GM18508 (cell line): ENCODE measurements around the gene COL15A1.
"Not testable (repeated sequence)": the region's sequence is repeated elsewhere in the genome, so short reads cannot be mapped to it uniquely, and the experiment has no call there.

Experiments used
- ATAC-seq: cut with Tn5 transposase; IDR thresholded peaks from one replicate; pipeline ENCODE4 v1.9.1; 2021; ENCODE audit warnings: moderate number of reproducible peaks; ENCODE audit not compliant: insufficient read depth, unreplicated experiment

COL15A1 gene

GRCh38 chr9:99004717-99005460, 61.2 kb downstream of the COL15A1 start:
- ATAC-seq = no peak

DNA sequence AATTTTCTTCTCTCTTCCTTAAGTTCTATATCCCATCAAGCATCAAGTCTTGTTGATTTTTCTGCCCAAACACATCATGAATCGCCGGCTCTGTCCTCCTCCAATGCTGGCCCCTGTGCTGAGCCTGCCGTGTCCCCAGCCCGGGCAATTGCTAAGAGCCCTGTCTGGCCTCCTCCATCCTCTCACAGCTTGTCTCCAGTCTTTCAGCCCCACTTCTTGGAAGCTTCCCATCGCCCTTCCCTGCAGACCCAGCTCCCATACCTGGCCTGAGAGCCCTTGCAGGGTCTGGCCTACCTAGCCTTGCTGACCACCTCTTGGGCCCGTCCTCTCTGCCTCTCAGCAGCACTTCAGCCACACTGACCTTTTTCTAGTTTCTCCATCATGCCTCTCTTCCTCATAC, 61.9 kb downstream of the COL15A1 start:
- no peak for ATAC-seq

DNA sequence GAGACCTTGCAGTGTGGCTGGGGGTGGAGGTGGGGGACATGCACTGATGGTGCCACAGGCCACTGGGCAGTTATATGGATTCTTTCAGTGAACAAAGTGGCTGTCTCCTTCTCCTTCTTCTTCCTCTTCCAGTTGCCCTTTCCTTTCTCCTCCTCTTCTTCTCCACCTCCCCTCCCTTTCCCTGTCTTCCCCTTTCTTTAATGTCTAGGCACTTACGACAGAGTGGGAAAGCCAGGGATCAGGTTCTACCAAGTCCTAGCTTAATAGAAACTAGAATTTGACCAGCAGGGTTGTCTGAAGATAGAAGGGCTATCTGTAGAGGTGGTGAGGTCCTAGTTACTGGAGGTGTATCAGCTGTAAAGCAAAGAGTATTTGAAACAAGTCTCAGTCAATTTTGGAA, 62.8 kb downstream of the COL15A1 start:
- ATAC-seq = no peak

GRCh38 chr9:99006979-99007378, 63.3 kb downstream of the COL15A1 start:
- ATAC-seq = no peak

DNA sequence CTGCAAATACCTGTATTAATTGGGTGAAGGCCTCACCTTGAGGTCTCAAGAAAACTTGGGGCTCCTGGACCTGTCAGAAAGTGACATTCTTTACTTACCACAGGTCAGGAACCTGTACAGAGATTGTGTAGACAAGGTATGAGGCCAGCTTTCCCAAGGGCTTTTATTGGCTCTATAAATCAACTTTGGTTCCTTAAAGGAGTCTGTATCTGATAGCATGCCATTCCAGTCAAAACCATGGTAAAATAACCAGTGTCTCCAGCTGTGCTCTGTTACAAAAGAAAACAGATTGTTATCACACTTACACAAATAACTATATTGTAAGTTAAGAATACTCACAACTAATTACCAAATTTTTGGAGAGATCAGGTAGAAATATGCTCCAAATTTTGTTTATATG, 64.5 kb downstream of the COL15A1 start:
- no peak for ATAC-seq

DNA sequence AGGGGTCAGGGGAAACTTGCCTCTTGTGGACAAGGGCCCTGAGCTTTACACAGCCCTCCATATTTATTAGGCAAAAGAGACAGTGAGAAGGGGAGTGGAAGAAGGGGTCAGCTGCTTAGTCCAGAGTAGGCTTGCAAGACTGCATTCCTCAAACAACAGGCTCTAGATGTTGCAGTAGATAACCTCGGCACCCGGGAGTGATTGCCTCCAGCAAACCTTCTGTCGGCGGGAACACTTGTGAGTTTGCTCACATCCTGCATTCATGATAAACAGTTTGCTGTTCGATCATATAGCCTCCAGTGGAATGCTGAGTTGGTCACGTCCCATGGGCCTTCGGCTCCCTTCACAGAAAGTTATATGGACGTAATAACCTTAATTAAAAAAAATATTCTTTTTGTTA, 66.7 kb downstream of the COL15A1 start:
- not testable (repeated sequence) for ATAC-seq

- ATAC-seq = no peak
These were observed 67.5 kb downstream of the COL15A1 start for GRCh38 chr9:99011161-99011709.

DNA sequence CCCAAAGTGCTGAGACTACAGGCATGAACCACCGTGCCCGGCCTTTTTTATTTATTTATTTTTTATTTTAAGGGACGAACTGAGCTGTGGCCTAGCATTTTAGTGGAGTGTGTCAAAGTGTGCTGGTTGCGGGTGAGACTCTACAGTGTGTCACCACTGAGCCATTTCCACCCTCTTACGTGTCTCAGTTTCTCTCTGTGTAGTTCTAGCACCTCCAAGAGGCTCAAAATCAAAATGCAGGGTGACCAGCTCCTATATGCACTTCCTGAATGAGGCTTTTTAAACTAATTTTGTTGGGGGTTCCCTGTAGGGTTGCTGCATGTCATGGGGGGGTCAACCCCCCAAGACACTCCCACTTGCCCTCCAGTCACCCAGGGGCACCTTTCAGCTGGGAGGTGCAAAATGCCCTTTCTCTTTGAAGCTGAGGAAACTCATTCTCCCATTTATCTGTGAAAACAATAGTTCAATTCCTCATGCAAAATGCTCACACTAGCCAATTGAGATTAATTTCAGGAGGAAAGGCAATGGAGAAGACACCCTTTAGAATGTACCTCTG, 69.3 kb downstream of the COL15A1 start:
- ATAC-seq = no peak

DNA sequence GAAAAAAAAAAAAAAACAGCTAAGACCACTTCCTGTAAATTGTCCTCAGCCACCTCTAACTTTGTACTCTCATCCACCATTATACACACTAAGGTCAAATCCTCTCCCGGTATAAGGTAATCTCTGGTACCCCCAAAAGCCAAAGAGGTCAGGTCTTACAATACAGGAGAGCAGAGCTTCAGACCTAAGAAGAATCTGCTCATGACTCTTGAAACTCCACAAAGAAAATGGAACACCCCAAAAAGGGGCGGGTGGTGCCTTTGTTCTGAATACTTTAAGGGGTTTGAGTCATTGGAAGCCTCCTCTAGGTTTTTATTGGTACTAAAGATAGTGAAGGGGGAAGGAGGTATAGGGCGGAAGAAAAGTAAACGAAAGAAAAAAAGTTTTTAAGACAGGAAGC, 69.8 kb downstream of the COL15A1 start:
- no peak for ATAC-seq

DNA sequence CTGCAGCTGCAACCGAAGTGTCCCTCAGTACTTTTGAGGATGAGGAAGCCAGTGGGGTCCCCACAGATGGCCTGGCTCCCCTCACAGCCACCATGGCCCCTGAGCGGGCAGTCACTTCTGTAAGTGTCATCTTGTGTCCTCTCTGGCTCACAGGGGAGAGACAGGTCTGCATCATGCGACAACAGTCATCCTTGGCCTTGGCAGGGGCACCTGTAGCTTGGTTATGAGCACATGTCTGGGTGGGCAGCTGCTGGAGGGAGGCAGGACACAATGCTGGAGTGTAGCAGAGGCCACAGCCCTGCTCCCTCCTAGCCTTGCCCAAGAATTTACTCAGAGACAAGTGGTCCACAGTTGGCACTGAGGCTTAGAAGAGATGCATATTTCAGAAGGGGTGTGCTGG, 71.7 kb downstream of the COL15A1 start:
- ATAC-seq = no peak

GRCh38 chr9:99015890-99016289, 72.2 kb downstream of the COL15A1 start:
- ATAC-seq = no peak

GRCh38 chr9:99016681-99017387, 73.1 kb downstream of the COL15A1 start:
- no peak for ATAC-seq

DNA sequence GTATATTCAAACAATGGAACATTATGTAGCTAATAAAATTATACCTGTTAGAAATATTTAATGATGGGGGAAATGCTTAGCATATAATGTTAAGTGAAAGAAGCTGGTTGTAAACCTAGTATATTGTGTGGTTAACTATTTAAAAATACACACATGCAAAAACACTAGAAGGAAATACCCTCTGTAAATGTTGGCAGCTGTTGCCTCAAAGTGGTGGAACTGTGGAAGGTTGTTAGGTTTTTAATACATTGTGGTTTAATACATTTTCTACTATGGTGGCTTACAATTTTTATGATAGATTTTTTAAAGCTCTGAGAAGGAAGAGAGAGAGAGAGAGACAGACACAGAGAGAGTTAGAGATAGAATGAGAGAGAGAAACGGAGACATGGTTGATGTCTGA, 74.9 kb downstream of the COL15A1 start:
- no peak for ATAC-seq

DNA sequence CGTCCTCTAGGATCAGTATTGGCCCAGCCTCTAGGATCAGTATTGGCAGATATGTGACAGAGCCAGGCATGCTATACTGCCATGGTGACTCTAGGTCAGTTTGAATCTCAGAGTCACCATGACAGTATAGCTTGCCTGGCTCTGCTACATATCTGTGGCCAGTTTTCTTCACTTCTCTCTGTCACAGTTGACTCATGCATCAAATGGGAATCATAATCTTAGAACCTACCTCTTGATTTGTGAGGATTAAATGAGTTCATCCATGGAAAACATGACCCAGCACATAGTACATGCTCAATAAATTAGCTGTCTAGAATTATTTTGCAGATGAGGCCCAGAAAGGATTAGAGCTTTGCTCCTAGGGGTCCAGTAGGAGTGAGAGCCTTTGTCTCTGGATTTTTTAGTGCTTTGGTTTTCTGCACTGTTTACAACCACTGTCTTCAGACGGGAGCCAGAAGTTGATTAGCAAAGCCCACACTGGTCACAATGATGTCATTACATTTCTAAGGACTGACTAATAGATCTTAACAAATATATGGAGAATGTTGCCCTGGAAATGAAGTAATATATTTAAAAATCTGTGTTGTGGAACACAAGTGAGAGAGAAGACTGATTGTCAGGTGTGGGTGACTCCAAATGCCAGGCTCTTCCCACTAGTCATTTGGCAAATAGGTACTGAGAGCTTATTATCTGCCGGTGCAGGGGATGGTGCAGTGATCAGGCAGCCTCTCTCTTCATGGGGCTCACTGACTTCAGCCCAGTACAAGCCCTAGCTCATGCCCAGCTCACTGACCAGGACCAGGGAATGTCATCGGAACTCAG, 76.0 kb downstream of the COL15A1 start:
- ATAC-seq = no peak

DNA sequence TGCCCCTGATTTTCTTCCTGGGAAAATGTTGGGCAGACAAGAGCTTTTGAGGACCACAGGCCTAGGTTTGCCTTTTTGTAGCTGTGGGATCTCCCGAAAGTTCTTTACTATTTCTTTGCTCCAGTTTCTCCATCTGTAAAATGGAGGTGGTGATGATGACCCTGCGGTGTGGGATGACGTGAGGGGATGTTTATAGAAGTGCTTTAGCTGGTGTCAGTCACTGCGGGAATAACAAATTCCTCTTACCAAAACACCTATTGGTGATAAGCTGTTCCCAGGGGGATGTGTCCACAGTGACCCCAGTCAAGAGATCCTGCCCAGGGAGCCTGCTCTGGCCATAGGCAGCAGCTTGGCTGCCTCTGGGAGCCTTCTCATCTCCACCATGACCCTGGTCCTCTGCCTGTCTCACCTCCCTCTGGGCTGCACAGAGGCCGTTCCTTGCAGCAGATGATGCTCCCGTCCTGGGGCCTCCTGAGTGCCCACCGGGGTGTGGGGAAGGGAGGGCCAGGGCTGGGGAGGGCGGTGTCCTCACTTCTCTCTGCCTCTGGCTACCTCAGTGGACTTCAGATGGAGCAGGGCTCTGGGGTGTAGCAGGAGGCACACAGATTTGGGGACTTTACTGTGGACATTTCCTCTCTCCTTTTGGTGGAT, 77.2 kb downstream of the COL15A1 start:
- ATAC-seq = no peak

DNA sequence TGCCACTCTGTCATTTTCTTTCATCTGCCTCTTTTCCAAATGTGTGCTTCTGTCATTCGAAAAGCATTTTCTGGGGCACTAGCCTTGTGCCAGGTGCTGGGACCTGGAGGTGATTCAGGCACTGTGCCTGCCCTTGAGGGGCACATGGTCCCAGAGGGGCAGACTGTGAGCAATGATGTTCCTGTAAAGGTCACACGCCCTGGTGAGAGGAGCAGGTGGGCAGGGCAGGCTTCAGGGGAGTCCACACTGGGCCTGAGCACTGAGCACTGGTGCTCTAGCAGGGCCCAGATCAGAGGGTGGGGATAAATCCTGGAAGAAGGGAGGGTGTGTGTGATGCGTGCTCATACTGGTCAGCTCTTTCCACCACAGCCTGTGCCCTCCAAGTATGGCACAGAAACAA, 77.8 kb downstream of the COL15A1 start:
- no peak for ATAC-seq

GRCh38 chr9:99023231-99023630, 79.5 kb downstream of the COL15A1 start:
- no peak for ATAC-seq

DNA sequence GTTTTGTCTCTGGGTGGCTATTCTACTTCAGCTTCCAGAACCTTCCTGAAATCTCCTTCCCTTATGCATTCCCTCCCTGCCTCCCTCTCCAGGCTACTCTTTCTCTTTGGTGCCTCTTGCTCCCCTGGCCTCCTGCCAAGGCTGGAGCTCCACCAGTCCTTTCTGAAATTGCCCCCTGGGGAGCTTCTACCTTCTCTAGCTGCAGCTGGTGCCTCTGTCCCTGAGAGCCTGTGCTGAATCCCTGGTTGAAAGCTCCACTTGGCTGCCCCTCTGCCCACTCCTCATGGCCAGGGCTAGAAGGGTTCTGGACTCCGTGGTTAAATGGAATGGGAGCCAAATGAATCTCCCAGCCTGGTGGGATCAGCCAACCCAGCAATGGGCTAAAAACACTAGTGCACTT, 80.1 kb downstream of the COL15A1 start:
- ATAC-seq = no peak

- no peak for ATAC-seq
These were observed 81.3 kb downstream of the COL15A1 start for GRCh38 chr9:99024959-99025358.

GRCh38 chr9:99025616-99026270, 82.0 kb downstream of the COL15A1 start:
- ATAC-seq = no peak
